ENCODE results near the gene FSTL4.

Gene FSTL4

DNA sequence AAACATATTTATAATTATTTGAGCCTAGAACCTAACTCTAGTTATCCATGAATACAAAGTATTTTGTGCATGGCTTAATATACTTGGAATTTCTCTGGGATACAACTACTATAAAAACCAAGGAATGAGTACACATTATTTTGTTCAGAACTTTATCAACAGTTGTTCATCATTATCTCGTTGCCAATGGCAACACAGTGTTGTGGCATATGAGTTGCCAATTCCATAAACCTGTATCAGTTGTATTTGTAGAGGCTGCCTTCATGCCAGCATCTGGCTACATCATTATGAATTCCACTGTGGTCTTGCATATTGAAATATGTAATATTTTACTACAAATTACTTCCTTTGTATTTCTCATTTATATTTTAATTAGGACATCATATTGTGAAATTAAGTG lies 250.4 kb downstream of the FSTL4 start:
- no peak for DNase-seq

DNA sequence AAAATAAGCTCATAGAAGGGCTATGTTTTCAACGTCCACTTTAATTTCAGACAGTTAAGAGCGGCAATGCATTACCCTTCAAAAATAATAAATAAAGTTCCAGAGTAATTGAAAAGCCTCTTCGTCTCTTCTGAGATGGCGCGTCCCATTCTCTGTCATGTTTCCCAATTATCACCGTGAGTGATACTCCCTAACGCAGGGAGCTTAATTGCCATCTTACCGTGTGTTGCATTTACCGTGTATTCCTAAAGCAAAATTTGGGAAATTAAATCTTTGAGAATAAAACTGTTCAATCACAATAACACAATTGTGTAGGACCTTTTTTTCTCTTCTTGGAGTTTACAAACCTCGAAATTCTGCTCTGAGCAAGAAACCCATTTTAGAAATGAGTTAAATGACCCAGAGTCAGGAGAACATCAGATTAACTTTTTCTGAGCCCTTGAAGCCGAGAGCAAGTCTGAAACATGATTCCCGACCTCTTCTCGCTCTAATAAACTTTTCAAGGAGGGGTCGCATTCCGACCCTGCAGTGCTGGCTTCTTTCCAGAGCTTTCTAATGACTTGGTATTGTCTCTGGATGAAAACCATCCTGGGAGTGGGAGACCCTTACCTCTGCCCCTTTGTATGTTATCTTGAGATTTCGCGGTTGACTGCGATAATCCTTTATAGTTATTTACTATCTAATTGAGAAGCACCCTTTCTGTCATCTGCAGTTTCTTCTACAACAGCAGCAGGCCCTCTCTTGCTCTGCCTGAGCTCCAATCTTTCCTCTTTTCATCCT lies 251.5 kb downstream of the FSTL4 start:
- DNase-seq, result no peak

DNA sequence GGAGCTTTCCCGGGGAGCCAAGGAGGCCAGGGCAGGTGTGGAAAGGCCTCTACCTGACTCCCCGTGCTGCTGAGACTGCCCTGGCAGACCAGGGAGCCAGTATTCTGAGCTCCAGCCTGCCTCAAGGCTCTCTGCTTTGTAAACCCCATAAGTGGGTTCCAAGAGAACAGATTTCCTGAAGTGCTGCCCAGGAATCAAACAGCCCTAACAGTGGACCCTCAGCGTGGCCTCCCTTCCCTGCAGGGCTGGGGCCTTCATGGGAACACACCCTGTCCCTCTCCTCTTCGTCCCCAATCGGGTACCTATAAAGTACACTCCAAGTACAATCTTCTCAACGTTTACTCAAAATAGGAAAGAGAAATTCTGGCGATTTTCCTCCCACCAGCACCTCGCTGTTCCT lies 252.5 kb downstream of the FSTL4 start:
- DNase-seq, result no peak

DNA sequence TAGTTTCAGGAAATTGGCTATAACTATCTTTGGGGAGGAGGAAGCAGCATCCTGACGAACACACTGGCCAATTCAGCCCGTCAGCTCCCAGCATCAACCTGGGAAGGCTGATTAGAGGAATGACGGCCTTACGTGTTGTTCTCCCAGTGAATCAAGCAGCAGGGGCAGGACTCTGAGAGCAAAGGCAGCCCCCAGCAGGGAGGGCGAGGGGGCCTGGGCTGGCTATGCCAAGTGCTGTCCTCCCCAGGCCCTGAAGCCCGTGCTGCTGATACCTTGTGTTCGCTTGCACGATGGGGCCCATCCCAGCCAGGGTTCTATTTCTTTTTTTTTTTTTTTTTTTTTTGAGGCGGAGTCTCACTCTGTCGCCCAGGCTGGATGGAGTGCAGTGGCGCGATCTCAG lies 254.1 kb downstream of the FSTL4 start:
- DNase-seq, result no peak

DNA sequence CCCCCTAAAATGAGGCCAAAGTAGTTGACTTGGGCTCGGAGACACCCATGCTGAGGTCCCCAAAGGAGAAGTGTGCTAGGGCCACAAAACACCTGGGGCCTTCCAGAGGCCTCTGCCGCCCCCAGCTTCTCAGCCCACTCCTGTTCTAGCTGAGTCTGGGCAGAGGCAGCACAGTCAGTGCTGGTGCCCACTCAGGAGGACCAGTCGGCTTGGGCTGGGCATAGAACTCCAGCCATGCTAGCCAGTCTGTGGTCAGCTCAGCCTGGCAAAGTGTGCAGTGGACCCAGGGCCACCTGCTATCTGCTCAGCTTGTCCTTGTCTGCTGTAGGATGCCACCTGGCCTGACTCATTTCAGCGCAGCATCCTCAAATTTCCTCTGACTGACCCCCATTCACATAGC lies 254.6 kb downstream of the FSTL4 start:
- DNase-seq, result no peak

DNA sequence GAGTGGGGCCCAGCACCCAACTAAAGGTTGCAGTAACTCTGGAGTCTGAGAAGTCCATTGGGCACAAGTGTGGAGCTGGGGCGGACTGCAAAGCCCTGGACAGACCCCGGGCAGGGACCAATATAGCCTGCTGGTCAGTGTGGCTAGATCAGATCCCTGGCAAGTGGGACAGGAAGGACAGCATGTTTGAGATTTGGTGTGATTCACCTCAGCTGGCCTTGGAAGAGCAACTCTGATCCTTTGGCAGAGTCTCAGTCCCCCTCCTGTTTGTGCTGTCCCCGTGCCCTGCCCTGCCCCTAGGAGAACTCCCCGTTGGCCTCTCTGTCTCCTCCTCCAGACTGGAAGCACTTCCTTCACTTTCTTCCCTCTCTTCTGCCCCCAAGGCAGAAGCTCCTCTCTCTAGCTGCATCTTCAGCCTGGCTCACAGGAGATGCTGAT lies 255.3 kb downstream of the FSTL4 start:
- no peak for DNase-seq

DNA sequence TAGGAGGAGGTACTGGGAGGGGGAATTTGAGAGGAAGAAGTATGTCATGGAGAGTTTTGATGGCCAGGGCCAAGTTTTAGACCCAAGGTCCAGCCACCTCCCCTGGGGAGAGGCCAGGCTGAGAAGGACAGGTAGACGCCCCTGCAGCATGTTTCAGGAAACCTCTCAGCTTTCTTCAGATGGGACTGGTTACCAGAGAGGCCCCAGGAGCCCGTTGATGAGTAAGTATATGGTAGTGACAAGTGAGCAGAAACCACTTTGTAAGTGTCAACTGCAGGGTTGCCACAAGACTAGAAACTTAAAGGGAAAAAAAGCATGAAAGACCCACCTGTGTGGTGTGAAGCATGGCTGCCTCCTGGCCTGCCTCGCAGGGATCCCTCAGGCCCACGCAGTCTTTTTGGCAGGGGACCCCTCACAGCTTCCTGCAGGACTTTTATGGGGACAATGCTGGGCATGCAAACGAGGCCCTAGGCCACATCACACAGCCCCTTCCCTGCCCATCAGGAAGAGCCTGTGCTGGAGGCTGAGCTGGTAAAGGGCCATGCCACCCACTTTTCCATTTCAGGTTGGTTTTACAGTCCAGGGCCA lies 255.9 kb downstream of the FSTL4 start:
- DNase-seq, result no peak

DNA sequence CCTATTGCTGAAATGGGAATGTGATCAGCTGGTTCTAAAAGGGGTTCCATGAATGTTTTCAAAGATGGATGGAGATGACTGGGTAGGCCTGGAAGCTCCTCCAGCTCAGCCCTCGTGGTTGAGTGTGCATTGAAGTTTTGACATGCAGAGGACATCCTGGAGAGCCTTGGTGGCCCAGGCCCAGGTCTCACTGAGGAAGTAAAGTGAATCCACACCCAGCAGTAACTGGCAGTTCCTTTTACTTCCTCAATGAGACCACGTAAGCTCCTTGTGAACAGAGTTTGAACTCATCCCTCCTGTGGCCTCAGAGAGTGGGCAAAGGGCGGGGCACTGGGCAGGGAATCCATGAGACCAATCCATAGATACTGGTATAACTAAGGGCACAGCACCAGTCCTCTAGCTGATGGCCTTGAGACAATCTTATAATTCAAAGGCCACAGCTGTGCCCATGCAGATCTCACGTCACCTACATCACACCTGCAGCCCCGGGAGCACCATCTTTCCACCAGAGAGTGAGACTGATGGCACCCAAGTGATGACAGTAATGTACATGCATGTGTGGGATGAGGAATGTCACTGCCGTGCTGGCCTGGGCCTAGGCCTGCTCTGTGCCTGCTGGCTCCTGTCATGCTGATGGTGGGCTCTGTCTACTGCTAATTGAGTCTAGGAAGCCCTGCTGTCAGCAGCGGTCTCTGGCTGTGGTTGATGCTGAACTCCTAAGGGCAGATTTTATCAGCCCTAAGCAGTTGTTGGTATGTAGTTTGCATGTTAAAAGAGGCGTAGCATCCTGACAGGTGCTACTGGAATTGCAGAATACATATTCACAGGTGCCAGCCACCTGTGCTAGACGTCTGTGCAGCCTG lies 257.8 kb downstream of the FSTL4 start:
- peak in 1 of 2 donors; percentile 7 for DNase-seq

DNA sequence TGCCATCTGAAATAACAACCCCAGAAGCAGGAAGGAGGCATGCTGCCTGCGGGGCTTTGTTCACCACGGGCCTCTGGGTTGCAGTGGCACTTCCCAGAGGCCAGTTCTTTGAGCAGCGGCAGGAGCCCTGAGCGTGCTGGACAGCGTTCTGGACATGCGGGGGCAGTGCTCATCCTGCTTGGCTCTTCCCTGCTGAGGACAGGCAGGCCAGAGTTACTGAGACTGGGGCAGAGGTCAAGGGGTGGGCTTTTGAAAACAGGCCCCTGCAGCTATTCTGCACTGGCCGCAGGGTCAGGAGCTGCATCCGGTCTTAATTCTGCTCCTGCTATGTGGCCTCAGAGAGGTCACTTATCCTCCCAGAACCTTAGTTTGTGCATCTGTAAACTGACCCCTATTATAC lies 258.6 kb downstream of the FSTL4 start:
- no peak for DNase-seq

DNA sequence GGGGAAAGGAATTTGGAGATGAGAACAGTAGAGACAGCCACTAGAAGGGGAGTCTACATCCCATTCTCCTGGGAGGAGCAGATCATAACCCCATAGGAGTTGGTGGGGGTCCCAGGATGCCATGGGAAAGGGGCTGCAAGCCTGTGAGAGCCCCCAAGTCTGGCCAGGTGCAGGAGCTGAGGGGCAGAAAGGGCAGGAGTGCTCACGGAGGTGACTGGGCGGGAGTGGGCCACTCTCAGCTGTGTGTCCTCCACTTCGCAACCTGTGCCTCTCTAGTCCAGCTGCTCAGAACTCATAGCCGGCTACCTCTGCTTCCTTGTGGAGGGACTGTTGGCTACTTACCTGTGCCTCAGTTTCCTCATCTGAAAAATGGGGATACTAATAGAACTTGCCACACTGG lies 263.9 kb downstream of the FSTL4 start:
- no peak for DNase-seq

DNA sequence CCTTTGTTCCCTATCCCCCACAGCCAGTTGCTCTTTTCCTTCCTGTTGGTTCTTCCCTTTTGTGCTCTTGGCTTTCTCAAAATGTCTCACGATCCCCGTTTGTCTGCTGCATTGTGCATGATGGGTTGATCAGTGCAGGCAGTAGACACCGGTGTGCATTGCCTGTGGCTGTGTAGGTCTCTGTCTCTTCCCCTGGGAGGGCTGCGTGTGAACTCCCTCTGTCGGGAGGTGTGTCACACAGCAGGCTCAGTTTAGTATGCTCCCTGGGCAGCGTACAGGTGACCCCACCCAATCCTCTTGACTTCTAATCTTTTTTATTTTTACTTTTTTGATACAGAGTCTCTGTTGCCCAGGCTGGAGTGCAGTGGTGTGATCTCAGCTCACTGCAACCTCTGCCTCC lies 265.3 kb downstream of the FSTL4 start:
- no peak for DNase-seq

DNA sequence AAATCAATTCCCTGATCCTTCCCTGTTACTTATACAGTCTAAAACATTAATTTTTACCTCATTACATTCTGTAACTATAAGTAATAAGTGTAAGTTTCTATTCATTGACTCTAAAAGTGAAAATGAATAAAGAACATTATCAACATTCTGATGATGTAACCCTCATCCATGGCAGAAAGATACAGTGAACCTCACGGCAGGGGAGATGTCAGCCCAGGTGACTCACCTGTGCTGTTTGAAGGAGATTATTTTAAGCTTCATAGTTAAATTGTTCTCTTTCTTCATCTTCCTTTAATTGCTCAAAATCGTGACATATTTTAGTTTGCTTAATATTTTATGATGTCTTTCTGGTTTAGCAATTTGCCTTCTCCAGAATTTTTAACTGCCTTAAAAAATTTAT lies 268.1 kb downstream of the FSTL4 start:
- no peak for DNase-seq

DNA sequence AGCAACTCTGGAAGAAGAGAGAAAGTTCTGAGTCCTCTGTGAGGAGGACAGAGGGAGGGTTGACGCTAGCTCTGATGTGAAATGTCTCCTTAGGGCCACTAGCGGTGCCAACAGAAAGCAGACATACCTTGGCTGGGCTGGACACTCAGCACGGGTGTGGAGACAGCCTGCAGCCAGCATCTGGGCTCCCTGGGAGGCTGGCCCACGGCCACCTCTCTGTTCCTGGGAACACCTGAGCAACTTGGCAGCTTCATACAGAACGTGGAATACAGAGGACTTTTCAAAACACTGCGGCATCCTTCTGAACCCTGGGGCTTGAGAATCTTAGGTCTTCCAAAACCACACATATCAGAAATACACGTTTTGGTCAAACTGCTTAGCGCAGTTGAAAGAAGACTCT lies 269.1 kb downstream of the FSTL4 start:
- DNase-seq, result no peak

DNA sequence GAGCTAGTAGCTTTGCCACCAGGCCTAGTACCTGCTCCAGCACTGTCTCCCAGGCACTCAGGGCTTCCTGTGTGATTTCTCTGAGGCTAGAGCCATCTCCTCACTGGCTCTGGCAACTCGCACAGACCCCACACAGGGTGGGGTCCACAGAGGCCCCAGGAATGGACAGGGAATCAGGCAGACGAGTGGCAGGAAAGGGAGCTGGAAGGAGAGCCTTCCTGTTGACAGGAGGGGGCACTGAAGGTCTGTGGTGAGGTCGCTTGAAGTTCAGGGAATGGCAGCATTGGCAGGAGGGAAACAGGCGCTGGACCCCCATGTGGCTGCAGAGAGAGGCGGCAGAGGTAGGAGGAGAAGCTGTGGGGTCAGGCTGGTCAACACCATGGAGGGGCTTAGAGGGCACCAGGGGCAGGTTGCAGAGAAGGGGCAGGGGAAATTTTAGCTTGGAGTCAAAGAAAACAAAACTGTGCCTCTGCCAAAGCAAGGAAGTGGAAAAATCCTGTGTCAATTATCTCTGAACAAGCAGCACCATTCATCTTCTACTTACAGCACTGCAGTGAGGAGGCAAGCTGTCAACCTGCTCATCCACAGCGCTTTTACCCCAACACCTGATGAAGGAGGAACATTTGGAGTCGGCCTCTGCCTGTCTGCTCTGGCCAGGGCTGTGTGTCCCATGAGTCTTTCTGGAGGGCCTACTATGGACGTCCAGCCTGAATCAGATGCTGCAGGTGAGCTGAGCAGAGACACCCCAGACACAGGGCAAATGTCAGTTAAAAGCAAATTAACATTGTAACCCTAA lies 270.2 kb downstream of the FSTL4 start:
- DNase-seq, result no peak

DNA sequence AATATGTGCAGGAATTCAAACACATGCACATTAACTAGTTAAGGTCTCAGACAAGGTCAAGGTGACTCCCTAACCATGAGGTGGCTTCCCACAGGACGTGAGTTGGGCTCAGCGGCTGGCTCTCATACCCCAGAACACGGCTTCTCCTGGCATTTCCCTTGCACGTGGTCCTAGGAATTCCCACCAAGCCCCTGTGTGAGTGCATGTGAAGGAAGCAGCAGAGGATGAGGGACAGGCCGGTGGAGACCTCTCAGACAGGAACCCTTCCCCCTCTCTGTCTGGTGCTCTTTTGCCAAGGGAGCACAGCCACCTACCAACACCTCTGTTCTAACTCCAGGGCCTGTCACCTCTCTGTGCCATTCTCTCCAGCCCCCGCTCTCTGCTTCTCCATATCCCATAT lies 271.0 kb downstream of the FSTL4 start:
- no peak for DNase-seq

DNA sequence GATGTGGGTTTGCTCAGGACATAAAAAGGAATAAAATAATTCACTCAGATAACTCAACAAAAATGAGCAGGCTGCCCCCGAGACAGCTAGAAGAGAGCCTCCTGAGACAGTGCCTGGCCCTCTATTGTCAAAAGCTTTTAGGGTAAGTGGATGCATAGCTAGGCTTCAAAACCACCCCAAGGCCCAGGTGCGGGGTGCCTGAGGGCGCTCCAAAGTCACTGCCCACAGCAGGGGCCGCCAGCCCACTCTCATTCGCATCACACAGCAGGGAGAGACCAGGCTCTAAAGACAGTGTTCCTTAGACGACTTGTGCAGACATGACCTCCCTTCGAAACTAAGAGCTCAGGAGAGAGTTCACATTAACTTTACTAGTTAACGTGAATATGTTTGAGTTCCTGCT lies 271.5 kb downstream of the FSTL4 start:
- no peak for DNase-seq

DNA sequence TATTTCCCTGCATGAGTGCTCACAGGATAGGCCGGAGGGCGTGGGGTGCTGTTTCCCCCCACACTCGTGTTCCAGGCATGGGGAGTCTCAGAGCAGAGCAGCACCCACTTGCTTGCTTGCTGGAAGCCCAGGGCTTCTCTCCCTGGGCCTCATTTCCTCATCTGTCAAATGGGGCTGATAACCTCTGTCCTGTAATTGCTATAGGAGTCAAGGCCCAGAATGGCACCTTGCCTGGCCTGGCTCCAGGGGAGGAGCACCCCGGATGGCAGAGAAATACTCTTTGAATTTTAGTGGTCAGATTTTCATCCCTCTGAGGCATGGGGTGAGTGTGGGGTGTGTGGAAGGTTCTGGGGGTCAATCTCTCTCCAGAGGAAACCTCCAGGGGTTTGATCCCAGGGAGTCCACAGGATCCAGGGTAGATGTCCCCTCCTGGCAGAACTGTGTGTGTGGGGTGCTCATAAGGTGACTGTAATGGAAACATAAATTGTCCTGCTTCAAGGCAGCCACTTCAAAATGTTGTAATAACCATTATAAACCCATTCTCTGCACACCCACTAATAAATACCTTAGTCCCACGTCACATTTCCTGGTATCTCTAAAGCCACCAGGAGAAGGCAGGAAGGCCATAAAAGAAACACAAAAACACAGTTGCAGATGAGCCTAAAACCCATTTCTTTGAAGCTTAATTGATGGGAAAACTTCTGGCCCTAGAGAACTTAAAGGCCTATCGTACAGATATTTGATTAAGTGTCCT lies 272.2 kb downstream of the FSTL4 start:
- no peak for DNase-seq

DNA sequence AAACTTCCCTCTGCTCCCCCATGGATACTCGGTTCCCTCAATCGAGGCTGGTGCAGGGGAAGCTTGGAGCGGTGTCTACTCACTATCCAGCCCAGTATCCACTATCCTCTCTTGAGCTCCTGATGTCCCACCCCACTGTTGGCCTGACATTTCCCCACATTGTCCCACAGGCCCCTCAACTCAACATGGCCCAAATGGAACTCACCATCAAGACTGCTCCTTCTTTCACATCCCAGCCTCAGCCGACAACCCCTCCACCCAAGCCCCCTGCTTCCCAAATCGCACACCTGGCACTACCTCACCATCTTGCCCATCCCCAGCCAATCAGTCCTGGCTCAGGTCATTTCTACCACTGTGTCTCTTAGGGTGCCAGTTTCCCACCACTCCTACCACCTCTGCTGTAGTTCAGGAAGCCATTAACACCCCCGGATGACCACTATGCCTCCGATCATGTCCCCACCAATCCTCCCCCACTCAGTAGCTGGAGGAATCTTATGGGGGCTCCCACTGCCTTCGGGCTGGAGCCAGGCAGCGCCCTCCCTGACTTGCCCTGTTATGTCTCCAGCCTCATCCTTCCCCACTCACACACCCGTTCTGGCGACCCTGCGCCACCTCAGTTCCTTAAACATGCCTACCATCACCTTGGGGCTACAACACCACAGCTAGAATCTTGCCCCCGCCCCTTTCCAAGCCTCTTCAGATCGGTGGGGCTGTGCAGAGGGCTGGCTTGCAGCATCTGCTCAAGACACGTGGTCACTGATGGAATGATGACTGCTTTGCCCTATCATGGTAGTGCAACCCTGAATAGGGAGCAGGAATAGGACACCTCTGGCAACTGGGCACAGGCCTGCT lies 273.6 kb downstream of the FSTL4 start:
- DNase-seq, result no peak

DNA sequence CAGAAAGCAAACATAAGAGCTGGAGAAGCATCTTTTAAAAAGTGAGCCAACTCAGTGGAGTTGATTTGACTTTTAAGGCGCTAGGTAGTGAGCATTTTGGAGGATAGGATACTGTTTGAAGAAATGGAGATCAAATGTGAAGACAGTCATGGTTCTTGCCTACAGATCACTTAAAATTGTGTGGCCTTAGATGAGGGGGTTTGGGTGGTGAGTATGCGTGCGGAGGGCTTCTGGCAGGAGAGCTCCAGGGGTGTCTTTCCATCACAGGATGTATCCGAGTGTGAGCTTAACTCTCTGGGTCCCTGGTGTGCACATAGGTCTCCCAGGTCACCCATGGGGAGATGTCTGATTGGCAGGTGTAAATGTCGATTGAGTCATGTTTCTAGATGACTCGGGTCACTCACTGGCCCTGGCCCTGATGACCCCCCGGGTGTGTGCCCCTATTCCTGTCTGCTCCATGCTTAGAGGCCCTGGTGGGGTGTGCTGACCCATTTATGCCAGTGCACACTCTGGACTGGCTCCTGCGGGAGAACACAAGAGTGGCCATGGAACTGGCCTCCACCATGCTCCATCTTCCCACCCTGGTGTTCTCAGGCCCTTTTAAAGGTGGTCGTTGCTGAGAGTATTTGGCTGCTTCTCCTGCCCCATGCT lies 274.4 kb downstream of the FSTL4 start:
- DNase-seq, result no peak

DNA sequence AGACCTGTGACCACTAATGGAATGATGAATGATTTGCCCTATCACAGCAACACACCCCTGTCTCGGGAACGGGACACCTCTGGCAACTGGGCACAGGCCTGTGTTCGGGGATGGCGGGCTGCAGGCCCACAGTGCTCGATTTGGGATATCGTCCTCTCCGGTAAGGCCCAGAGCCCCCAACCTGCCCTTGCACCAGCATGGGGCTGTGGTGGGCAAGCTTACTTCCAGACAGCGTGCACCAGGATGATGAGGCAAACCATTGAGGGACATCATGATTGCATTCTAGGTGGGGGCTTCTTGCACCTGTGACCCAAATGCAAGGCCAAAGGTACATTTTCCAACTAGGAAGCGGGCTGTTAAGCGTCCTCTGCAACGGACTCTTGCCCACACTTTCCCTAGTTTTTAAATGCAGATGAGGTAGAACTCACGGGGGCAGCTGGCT lies 275.4 kb downstream of the FSTL4 start:
- DNase-seq, result no peak
